A549 (cell line): ENCODE data around the gene P2RX6. TPM values are rescaled to one million over a fixed set of nuclear protein-coding genes. Genes with fewer than 3 reads are reported as not detected.

Experiments
- ATAC-seq, 2 experiments: fragments of 200-7000 bp in 1 of 2; fragments of >200 bp in 1 of 2; cut with Nextera tagmentation in 1 of 2; cut with Tn5 transposase in 1 of 2; 3 replicates each; pipeline versions ENCODE4 v1.8.0 to v1.9.1; 2018 to 2020; ENCODE audit warnings: mild to moderate bottlenecking in 1 of 2, moderate library complexity in 1 of 2
- CTCF ChIA-PET: fragments of 300-600 bp; sonication (Branson Sonifier 250); formaldehyde crosslinking; extraction: SDS; loops from one replicate; lab custom pipeline; 2021; ENCODE audit warnings: antibody characterized with exemption, inconsistent platforms; lab: Yijun Ruan, JAX
- POLR2A ChIA-PET: fragments of 350-600 bp; formaldehyde crosslinking; extraction: SDS; loops from one replicate; lab custom pipeline; 2021; ENCODE audit warnings: antibody characterized with exemption, inconsistent platforms; lab: Yijun Ruan, JAX
- DNase-seq, 2 experiments: peaks; one replicate each; pipeline versions ENCODE4 v3.0.0 to v3.0.0-alpha.2; 2011 to 2016; ENCODE audit warnings: low read depth in 1 of 2, low spot score in 1 of 2
- FAIRE-seq: peaks from 2 replicates; lab custom pipeline; 2011; peaks lifted over from hg19 to GRCh38; lab: Jason Lieb, UNC
- H3K27ac ChIP-seq, 2 experiments: fragments of >200 bp; sonication (Bioruptor Twin); formaldehyde crosslinking; 3 replicates each; pipeline ENCODE4 v1.5.1; 2016 to 2017
- H3K4me1 ChIP-seq: fragments of >200 bp; sonication (Bioruptor Twin); formaldehyde crosslinking; 3 replicates; pipeline ENCODE4 v1.6.1; 2016
- H3K4me2 ChIP-seq: fragments of >200 bp; sonication (Bioruptor Twin); formaldehyde crosslinking; 3 replicates; pipeline ENCODE4 v1.6.1; 2016
- H3K4me3 ChIP-seq: fragments of >200 bp; sonication (Bioruptor Twin); formaldehyde crosslinking; 3 replicates; pipeline ENCODE4 v1.5.1; 2016
- H3K9me3 ChIP-seq: fragments of >200 bp; sonication (Bioruptor Twin); formaldehyde crosslinking; 3 replicates; pipeline ENCODE4 v1.6.1; 2016
- BCL3 ChIP-seq: fragments of >200 bp; sonication (Bioruptor Twin); formaldehyde crosslinking; IDR thresholded peaks from 3 replicates; pipeline ENCODE4 v1.6.1; 2016
- CBX2 ChIP-seq: fragments of 200-600 bp; sonication (generic); IDR thresholded peaks from 2 replicates; pipeline ENCODE4 v1.6.1; 2016; ENCODE audit warnings: low read depth, mild to moderate bottlenecking, borderline replicate concordance
- CTCF ChIP-seq: fragments of >200 bp; sonication (Bioruptor Twin); formaldehyde crosslinking; IDR thresholded peaks from 3 replicates; pipeline ENCODE4 v1.5.1; 2016
- E2F6 ChIP-seq: IDR thresholded peaks from 2 replicates; pipeline ENCODE4 v1.6.1; 2012; ENCODE audit warnings: low read depth, borderline replicate concordance
- EHF ChIP-seq: fragments of 250-450 bp; sonication (Bioruptor Pico); IDR thresholded peaks from 2 replicates; pipeline ENCODE4 v1.5.0; 2020; ENCODE audit warnings: mild to moderate bottlenecking
- EP300 ChIP-seq, 2 experiments: fragments of >200 bp; sonication (Bioruptor Twin); formaldehyde crosslinking; IDR thresholded peaks; 2 replicates in 1 of 2; 3 replicates in 1 of 2; pipeline ENCODE4 v1.6.1; 2016 to 2017
- FOSB ChIP-seq: fragments of 250-450 bp; sonication (Bioruptor Pico); IDR thresholded peaks from 2 replicates; pipeline ENCODE4 v1.5.0; 2020; ENCODE audit warnings: mild to moderate bottlenecking, moderate library complexity
- FOSL2 ChIP-seq, 2 experiments: fragments of 450-650 bp in 1 of 2; fragments of >200 bp in 1 of 2; sonication (Bioruptor Twin) in 1 of 2; formaldehyde crosslinking; IDR thresholded peaks; 2 replicates each; pipeline versions ENCODE4 v1.5.0 to v1.6.1; 2016 to 2020; ENCODE audit warnings: mild to moderate bottlenecking in 1 of 2, moderate library complexity in 1 of 2
- GATA3 ChIP-seq: IDR thresholded peaks from 2 replicates; pipeline ENCODE4 v1.6.1; 2012; ENCODE audit warnings: borderline replicate concordance
- HDAC2 ChIP-seq: fragments of 200-600 bp; sonication (generic); IDR thresholded peaks from 2 replicates; pipeline ENCODE4 v1.6.1; 2016
- HES2 ChIP-seq: fragments of >200 bp; sonication (Bioruptor Twin); formaldehyde crosslinking; IDR thresholded peaks from 2 replicates; pipeline ENCODE4 v1.6.1; 2016
- HMGXB4 ChIP-seq: fragments of 250-450 bp; sonication (Bioruptor Pico); IDR thresholded peaks from 2 replicates; pipeline ENCODE4 v1.5.0; 2021; ENCODE audit warnings: mild to moderate bottlenecking, moderate library complexity, borderline replicate concordance
- HOXA7 ChIP-seq: fragments of 250-450 bp; sonication (Bioruptor Pico); IDR thresholded peaks from 2 replicates; pipeline ENCODE4 v1.5.0; 2020; ENCODE audit warnings: mild to moderate bottlenecking, moderate library complexity
- HOXB13 ChIP-seq: fragments of 250-450 bp; sonication (Bioruptor Pico); IDR thresholded peaks from 2 replicates; pipeline ENCODE4 v1.5.0; 2020; ENCODE audit warnings: low read depth, mild to moderate bottlenecking, moderate library complexity
- HOXB5 ChIP-seq: fragments of 250-450 bp; sonication (Bioruptor Pico); IDR thresholded peaks from 2 replicates; pipeline ENCODE4 v1.5.0; 2020; ENCODE audit warnings: mild to moderate bottlenecking, moderate library complexity
- JUN ChIP-seq, 2 experiments: fragments of >200 bp; sonication (Bioruptor Twin); formaldehyde crosslinking; IDR thresholded peaks; 2 replicates in 1 of 2; 3 replicates in 1 of 2; pipeline ENCODE4 v1.6.1; 2016 to 2017
- KDM1A ChIP-seq: fragments of 200-600 bp; sonication (generic); IDR thresholded peaks from 2 replicates; pipeline ENCODE4 v1.6.1; 2016; ENCODE audit warnings: low read depth, mild to moderate bottlenecking
- MYC ChIP-seq: IDR thresholded peaks from 2 replicates; pipeline ENCODE4 v1.6.1; 2012; ENCODE audit warnings: mild to moderate bottlenecking, inconsistent platforms, low read length, improper control_type of control experiment, borderline replicate concordance
- PBX3 ChIP-seq: IDR thresholded peaks from 2 replicates; pipeline ENCODE4 v1.6.1; 2012
- POLR2A ChIP-seq: IDR thresholded peaks from 2 replicates; pipeline ENCODE4 v1.6.1; 2012; ENCODE audit warnings: mild to moderate bottlenecking, low read length
- POLR2AphosphoS2 ChIP-seq: conservative IDR thresholded peaks from 2 replicates; pipeline ENCODE4 v1.6.1; 2012; ENCODE audit warnings: low read length, improper control_type of control experiment, inconsistent platforms
- RAD21 ChIP-seq, 2 experiments: fragments of >200 bp in 1 of 2; sonication (Bioruptor Twin) in 1 of 2; formaldehyde crosslinking in 1 of 2; IDR thresholded peaks in 1 of 2; conservative IDR thresholded peaks in 1 of 2; 2 replicates in 1 of 2; 3 replicates in 1 of 2; pipeline ENCODE4 v1.6.1; 2012 to 2018; ENCODE audit warnings: inconsistent platforms in 1 of 2
- REST ChIP-seq: fragments of 200-600 bp; sonication (generic); IDR thresholded peaks from 2 replicates; pipeline ENCODE4 v1.6.1; 2016; ENCODE audit warnings: antibody characterized with exemption, mild to moderate bottlenecking, moderate library complexity
- TFCP2L1 ChIP-seq: fragments of 250-450 bp; sonication (Bioruptor Pico); IDR thresholded peaks from 2 replicates; pipeline ENCODE4 v1.5.0; 2021; ENCODE audit warnings: mild to moderate bottlenecking
- TP53 ChIP-seq: fragments of 250-450 bp; sonication (Bioruptor Pico); IDR thresholded peaks from 2 replicates; pipeline ENCODE4 v1.5.0; 2021; ENCODE audit warnings: mild to moderate bottlenecking, moderate library complexity
- ZNF302 ChIP-seq: fragments of 250-450 bp; sonication (Bioruptor Pico); IDR thresholded peaks from 2 replicates; pipeline ENCODE4 v1.9.0; 2021; ENCODE audit warnings: inconsistent platforms, mild to moderate bottlenecking, moderate library complexity
- ZSCAN20 ChIP-seq: fragments of 250-450 bp; sonication (Bioruptor Pico); IDR thresholded peaks from 2 replicates; pipeline ENCODE4 v1.8.0; 2022; ENCODE audit warnings: mild to moderate bottlenecking, moderate library complexity
- WGBS: methylation state at CpG from one replicate; pipeline ENCODE4 v1.1.6; 2017; ENCODE audit errors: missing lambda C conversion rate; 5-methylcytosine and 5-hydroxymethylcytosine counted together
- polyA plus RNA-seq, 4 experiments: library from polyadenylated mRNA; depleted of rRNA in 3 of 4; stranded (reverse); fragments of >200 nt; fragmentation: RNase III in 1 of 4; extraction: RNeasy Plus Mini Kit Qiagen cat#74134 plus additional on column Dnase treatment in 1 of 4; gene quantifications; 2 replicates in 3 of 4; 3 replicates in 1 of 4; pipeline ENCODE4 v1.2.3, GENCODE V29; 2011 to 2017

The P2RX6 gene
- polyA plus RNA-seq, 2 of the 4 experiments (the other 2 are of a cell fraction) = 0.67 to 0.92 TPM

GRCh38 chr22:20981787-20982562 lies 33.0 kb upstream of the P2RX6 start, which contains the start of gene LZTR1:
Gene LZTR1, plus strand, starts transcription at chr22:20982297. Its CDS starts 75 bp downstream, at chr22:20982372.
- ChIA-PET POLR2A (interaction anchor here (0.5 to 3.7 kb wide), 21 partner anchors 8 to 188 kb away, joined by 3 to 22 read pairs (median 4); partner anchors contain the start of genes LRRC74B and THAP7), CTCF (interaction anchor here (0.7 to 2.7 kb wide), 13 partner anchors 10 to 178 kb away, joined by 3 to 10 read pairs (median 4); partner anchors contain the start of gene AIFM3)
- ATAC-seq (peak; percentile 91 to 96), FAIRE-seq (no peak), DNase-seq (peak; percentile 55 to 75)
- Histone ChIP-seq H3K4me3 (peak within 1 kb of the TSS; percentile 73), H3K27ac (peak within 1 kb of the TSS; percentile 92 to 97), H3K4me2 (peak within 1 kb of the TSS; percentile 90), H3K9me3 (peaks cover 8% of the 10 kb centered on the region; the same call in 1 of the 3 replicates), H3K4me1 (peaks cover 11% of the 10 kb centered on the region; the same call in 2 of the 3 replicates)
- WGBS = under 1% methylated on average over 23 of the region's 87 CpGs
- TF ChIP-seq PBX3 = no peak
- peak; percentile 78 for TF ChIP-seq HOXB5 (CRISPR knock-in tag)
- peak; percentile 32; the same call in 1 of the 3 replicates for TF ChIP-seq CTCF
- TF ChIP-seq HMGXB4 (CRISPR knock-in tag) = no peak
- no peak for TF ChIP-seq FOSB (CRISPR knock-in tag)
- TF ChIP-seq FOSL2 (IDR thresholded peaks at IDR 0.05) = no peak
- no peak for TF ChIP-seq FOSL2 (CRISPR knock-in tag; IDR thresholded peaks at IDR 0.05)
- no peak for TF ChIP-seq ZSCAN20 (CRISPR knock-in tag)
- TF ChIP-seq REST = no peak
- TF ChIP-seq RAD21 (conservative IDR thresholded peaks at IDR 0.05 in 1 of 2, IDR thresholded peaks at IDR 0.05 in 1 of 2) = peak; percentile 8 to 23; a peak in 3 of 5 replicates
- no peak for TF ChIP-seq HDAC2
- no peak for TF ChIP-seq CBX2
- TF ChIP-seq MYC = peak; percentile 61; the same call in 1 of the 2 replicates
- TF ChIP-seq HOXA7 = no peak
- TF ChIP-seq POLR2A = peak; percentile 92
- TF ChIP-seq KDM1A = no peak
- no peak for TF ChIP-seq HES2
- peak; percentile 21 to 91; a peak in 3 of 5 replicates for TF ChIP-seq JUN (IDR thresholded peaks at IDR 0.05)
- TF ChIP-seq BCL3 = peak; percentile 73; the same call in 2 of the 3 replicates
- peak; percentile 79; the same call in 1 of the 2 replicates for TF ChIP-seq HOXB13 (CRISPR knock-in tag)
- peak; percentile 85 for TF ChIP-seq E2F6
- TF ChIP-seq EHF = 0 out of 2 replicates have a peak, but pooled peaks have one; percentile 48
- no peak for TF ChIP-seq POLR2AphosphoS2
- TF ChIP-seq TFCP2L1 (CRISPR knock-in tag) = no peak
- TF ChIP-seq ZNF302 = no peak
- 0 out of 2 replicates have a peak, but pooled peaks have one; percentile 15 for TF ChIP-seq TP53 (CRISPR knock-in tag)
- TF ChIP-seq GATA3 = 0 out of 2 replicates have a peak, but pooled peaks have one; percentile 9
- TF ChIP-seq EP300 (IDR thresholded peaks at IDR 0.05) = no peak
